H7 (cell line): Measurements from ENCODE around the gene MAP6D1. TPM values are rescaled to one million over a fixed set of nuclear protein-coding genes. Genes with fewer than 3 reads are reported as not detected.

Experiments
- DNase-seq: peaks from one replicate; pipeline ENCODE4 v3.0.0; 2012
- H3K27me3 ChIP-seq: 2 replicates; pipeline ENCODE4 v1.6.0; 2011; ENCODE audit warnings: mild to moderate bottlenecking, low read length; ENCODE audit not compliant: control insufficient read depth, insufficient read depth
- H3K36me3 ChIP-seq: replicated peaks from 2 replicates; pipeline ENCODE4 v1.5.1; 2011; ENCODE audit warnings: low read length; ENCODE audit not compliant: control insufficient read depth, insufficient read depth
- H3K4me3 ChIP-seq: 2 replicates; pipeline ENCODE4 v1.5.1; 2011; ENCODE audit warnings: low read depth, mild to moderate bottlenecking, control low read depth, low read length, moderate library complexity; ENCODE audit not compliant: insufficient read depth
- total RNA-seq: library from RNA; depleted of rRNA; stranded (reverse); fragments of >200 nt; shearing (Covaris generic); gene quantifications from 2 replicates; pipeline ENCODE4 v1.2.3, GENCODE V29; 2014

The MAP6D1 gene
- total RNA-seq, 1 experiment from 2014 or later, result 4.4 TPM

- Histone ChIP-seq H3K4me3 (no peak overlapping the region), H3K27me3 (no peaks in the 10 kb centered on the region), H3K36me3 (peaks cover 10% of the 10 kb centered on the region)
- no peak for DNase-seq
Measured at GRCh38 chr3:183830187-183830586, 4.8 kb upstream of the MAP6D1 start.

- H3K27me3 ChIP-seq, result peaks cover 4% of the 10 kb centered on the region
- peaks cover 10% of the 10 kb centered on the region for H3K36me3 ChIP-seq
- no peak overlapping the region for H3K4me3 ChIP-seq
- no peak for DNase-seq
Measured at GRCh38 chr3:183829466-183829865, 4.1 kb upstream of the MAP6D1 start.

GRCh38 chr3:183828538-183828870, 3.1 kb upstream of the MAP6D1 start:
- no peak for DNase-seq
- Histone ChIP-seq H3K4me3 (no peak overlapping the region), H3K27me3 (peaks cover 10% of the 10 kb centered on the region), H3K36me3 (peaks cover 9% of the 10 kb centered on the region)

- H3K4me3 ChIP-seq, result no peak overlapping the region
- DNase-seq, result no peak
- peaks cover 6% of the 10 kb centered on the region for H3K36me3 ChIP-seq
- peaks cover 10% of the 10 kb centered on the region for H3K27me3 ChIP-seq
Measured at GRCh38 chr3:183827809-183828537, 2.6 kb upstream of the MAP6D1 start.

- Histone ChIP-seq H3K27me3 (peaks cover 10% of the 10 kb centered on the region), H3K36me3 (peaks cover 1% of the 10 kb centered on the region; the same call in 1 of the 2 replicates), H3K4me3 (no peak overlapping the region)
- peak; percentile 54 for DNase-seq
Measured at GRCh38 chr3:183826448-183827250, 1.3 kb upstream of the MAP6D1 start.

GRCh38 chr3:183824761-183825455, 469 bp downstream of the MAP6D1 start:
- peaks cover 1% of the 10 kb centered on the region; the same call in 1 of the 2 replicates for H3K36me3 ChIP-seq
- DNase-seq, result peak; percentile 86

GRCh38 chr3:183823963-183824362, 1.4 kb downstream of the MAP6D1 start:
- H3K4me3 ChIP-seq, result no peak overlapping the region

More at GRCh38 chr3:183824761-183825455, 469 bp downstream of the MAP6D1 start:
- H3K27me3 ChIP-seq, result peaks cover 10% of the 10 kb centered on the region
- H3K4me3 ChIP-seq, result peak overlapping the region; percentile 72

GRCh38 chr3:183822631-183823030, 2.7 kb downstream of the MAP6D1 start:
- Histone ChIP-seq H3K27me3 (peaks cover 10% of the 10 kb centered on the region), H3K36me3 (no peaks in the 10 kb centered on the region), H3K4me3 (no peak overlapping the region)
- peak; percentile 77 for DNase-seq

More at GRCh38 chr3:183823963-183824362, 1.4 kb downstream of the MAP6D1 start:
- H3K27me3 ChIP-seq, result peaks cover 10% of the 10 kb centered on the region
- DNase-seq, result peak; percentile 62
- H3K36me3 ChIP-seq, result peaks cover 1% of the 10 kb centered on the region; the same call in 1 of the 2 replicates

- Histone ChIP-seq H3K4me3 (no peak overlapping the region), H3K36me3 (no peaks in the 10 kb centered on the region; the same call in none of the 2 replicates), H3K27me3 (peaks cover 9% of the 10 kb centered on the region)
- DNase-seq, result peak; percentile 71
Measured at GRCh38 chr3:183819831-183820230, 5.5 kb downstream of the MAP6D1 start.

- H3K4me3 ChIP-seq, result no peak overlapping the region
- H3K36me3 ChIP-seq, result no peaks in the 10 kb centered on the region; the same call in none of the 2 replicates
- H3K27me3 ChIP-seq, result peaks cover 3% of the 10 kb centered on the region; the same call in 1 of the 2 replicates
- DNase-seq, result peak; percentile 55
Measured at GRCh38 chr3:183818706-183819624, 6.4 kb downstream of the MAP6D1 start.

- peak; percentile 27 for DNase-seq
- H3K27me3 ChIP-seq, result no peaks in the 10 kb centered on the region
- H3K36me3 ChIP-seq, result no peaks in the 10 kb centered on the region; the same call in none of the 2 replicates
- H3K4me3 ChIP-seq, result no peak overlapping the region
Measured at GRCh38 chr3:183818041-183818620, 7.2 kb downstream of the MAP6D1 start.

- H3K27me3 ChIP-seq, result no peaks in the 10 kb centered on the region
- no peak overlapping the region for H3K4me3 ChIP-seq
- peak; percentile 33 for DNase-seq
- no peaks in the 10 kb centered on the region; the same call in none of the 2 replicates for H3K36me3 ChIP-seq
Measured at GRCh38 chr3:183817639-183818038, 7.7 kb downstream of the MAP6D1 start.

- Histone ChIP-seq H3K4me3 (no peak overlapping the region), H3K36me3 (no peaks in the 10 kb centered on the region; the same call in none of the 2 replicates), H3K27me3 (no peaks in the 10 kb centered on the region)
- peak; percentile 32 for DNase-seq
Measured at GRCh38 chr3:183816681-183817510, 8.5 kb downstream of the MAP6D1 start.
